ENCODE data around the gene MYZAP. TPM values are rescaled to one million over a fixed set of nuclear protein-coding genes. Genes with fewer than 3 reads are reported as not detected.

MYZAP gene
- total RNA-seq, 1 experiment from 2014 or later, result 6.4 TPM

DNA sequence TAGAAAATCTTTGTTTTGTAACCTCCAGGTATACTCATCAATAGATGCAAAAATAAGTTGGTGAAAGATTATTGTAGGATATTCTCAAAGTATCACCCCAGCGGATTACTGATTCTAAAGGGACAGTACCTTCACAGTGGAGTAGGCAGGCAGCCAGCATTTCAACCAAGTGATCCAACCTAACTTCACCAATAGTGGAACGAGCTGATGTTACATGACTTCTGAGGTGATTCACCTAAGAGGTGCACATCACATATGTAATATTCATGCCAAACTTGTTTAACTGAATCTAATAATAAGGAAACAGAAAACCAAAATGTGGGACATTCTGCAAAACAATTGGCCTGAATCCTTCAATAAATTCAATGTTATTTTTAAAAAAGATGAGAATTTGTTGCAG is 14.3 kb downstream of the MYZAP start:
- no peak overlapping the region for H3K4me3 Mint-ChIP-seq (ENCODE audit: unreplicated experiment)
- H3K9me3 Mint-ChIP-seq (ENCODE audit: unreplicated experiment), result no peaks in the 10 kb centered on the region
- ChIA-PET CTCF (no interaction called here), POLR2A (no interaction called here)
- H3K27me3 Mint-ChIP-seq (ENCODE audit: insufficient read depth, unreplicated experiment), result no peaks in the 10 kb centered on the region
- H3K36me3 Mint-ChIP-seq (ENCODE audit: insufficient read depth, unreplicated experiment), result no peaks in the 10 kb centered on the region
- BruUV-seq (replicated peaks), result no TSS peak
- no peak overlapping the region for H3K27ac Mint-ChIP-seq (ENCODE audit: unreplicated experiment)
- H3K4me3 ChIP-seq (ENCODE audit: low read depth, low read length), result no peak overlapping the region
- no peaks in the 10 kb centered on the region for H3K27me3 ChIP-seq (replicated peaks; ENCODE audit: control insufficient read depth, insufficient read depth, low read length)
- no peak for DNase-seq
- no peaks in the 10 kb centered on the region for H3K36me3 ChIP-seq (ENCODE audit: control insufficient read depth, insufficient read depth, low read length)
- H3K4me1 Mint-ChIP-seq (ENCODE audit: low read depth, unreplicated experiment), result no peaks in the 10 kb centered on the region
- no peaks in the 10 kb centered on the region for H3K4me1 ChIP-seq
- intact Hi-C loops (cut with micrococcal nuclease; ENCODE audit: unreplicated experiment), result no loop called here
- TF ChIP-seq, protein P1, sequence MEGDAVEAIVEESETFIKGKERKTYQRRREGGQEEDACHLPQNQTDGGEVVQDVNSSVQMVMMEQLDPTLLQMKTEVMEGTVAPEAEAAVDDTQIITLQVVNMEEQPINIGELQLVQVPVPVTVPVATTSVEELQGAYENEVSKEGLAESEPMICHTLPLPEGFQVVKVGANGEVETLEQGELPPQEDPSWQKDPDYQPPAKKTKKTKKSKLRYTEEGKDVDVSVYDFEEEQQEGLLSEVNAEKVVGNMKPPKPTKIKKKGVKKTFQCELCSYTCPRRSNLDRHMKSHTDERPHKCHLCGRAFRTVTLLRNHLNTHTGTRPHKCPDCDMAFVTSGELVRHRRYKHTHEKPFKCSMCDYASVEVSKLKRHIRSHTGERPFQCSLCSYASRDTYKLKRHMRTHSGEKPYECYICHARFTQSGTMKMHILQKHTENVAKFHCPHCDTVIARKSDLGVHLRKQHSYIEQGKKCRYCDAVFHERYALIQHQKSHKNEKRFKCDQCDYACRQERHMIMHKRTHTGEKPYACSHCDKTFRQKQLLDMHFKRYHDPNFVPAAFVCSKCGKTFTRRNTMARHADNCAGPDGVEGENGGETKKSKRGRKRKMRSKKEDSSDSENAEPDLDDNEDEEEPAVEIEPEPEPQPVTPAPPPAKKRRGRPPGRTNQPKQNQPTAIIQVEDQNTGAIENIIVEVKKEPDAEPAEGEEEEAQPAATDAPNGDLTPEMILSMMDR (IDR thresholded peaks at IDR 0.05; ENCODE audit: insufficient read depth in 1 of 2, low read depth in 1 of 2, low read length in 1 of 2, severe bottlenecking in 1 of 2, unreplicated experiment in 1 of 2), result no peak
- H3K9me3 ChIP-seq, result no peaks in the 10 kb centered on the region

- TF ChIP-seq, protein P1 (IDR thresholded peaks at IDR 0.05; ENCODE audit: insufficient read depth in 1 of 2, low read depth in 1 of 2, low read length in 1 of 2, severe bottlenecking in 1 of 2, unreplicated experiment in 1 of 2), result no peak
- Mint-ChIP-seq H3K36me3 (ENCODE audit: insufficient read depth, unreplicated experiment) (no peaks in the 10 kb centered on the region), H3K4me1 (ENCODE audit: low read depth, unreplicated experiment) (no peaks in the 10 kb centered on the region), H3K27me3 (ENCODE audit: insufficient read depth, unreplicated experiment) (no peaks in the 10 kb centered on the region), H3K4me3 (ENCODE audit: unreplicated experiment) (no peak overlapping the region), H3K27ac (ENCODE audit: unreplicated experiment) (no peak overlapping the region), H3K9me3 (ENCODE audit: unreplicated experiment) (no peaks in the 10 kb centered on the region)
- intact Hi-C loops (cut with micrococcal nuclease; ENCODE audit: unreplicated experiment), result no loop called here
- Histone ChIP-seq H3K4me1 (no peaks in the 10 kb centered on the region), H3K9me3 (no peaks in the 10 kb centered on the region), H3K36me3 (ENCODE audit: control insufficient read depth, insufficient read depth, low read length) (no peaks in the 10 kb centered on the region), H3K27me3 (replicated peaks; ENCODE audit: control insufficient read depth, insufficient read depth, low read length) (no peaks in the 10 kb centered on the region), H3K4me3 (ENCODE audit: low read depth, low read length) (no peak overlapping the region)
- CTCF ChIA-PET, result interaction anchor here (1.1 kb wide), 1 partner anchor 47 kb away, joined by 4 read pairs; no protein-coding TSS in a partner anchor
- DNase-seq, result no peak
- POLR2A ChIA-PET, result no interaction called here
- no TSS peak for BruUV-seq (replicated peaks)
Measured at GRCh38 chr15:57606816-57607215, 15.1 kb downstream of the MYZAP start.

GRCh38 chr15:57607570-57608000 is 15.9 kb downstream of the MYZAP start:
- intact Hi-C loops (cut with micrococcal nuclease; ENCODE audit: unreplicated experiment), result no loop called here
- H3K27ac Mint-ChIP-seq (ENCODE audit: unreplicated experiment), result no peak overlapping the region
- no peaks in the 10 kb centered on the region for H3K36me3 Mint-ChIP-seq (ENCODE audit: insufficient read depth, unreplicated experiment)
- BruUV-seq (replicated peaks), result no TSS peak
- no peaks in the 10 kb centered on the region for H3K27me3 Mint-ChIP-seq (ENCODE audit: insufficient read depth, unreplicated experiment)
- H3K4me1 Mint-ChIP-seq (ENCODE audit: low read depth, unreplicated experiment), result no peaks in the 10 kb centered on the region
- no peak overlapping the region for H3K4me3 Mint-ChIP-seq (ENCODE audit: unreplicated experiment)
- Histone ChIP-seq H3K9me3 (no peaks in the 10 kb centered on the region), H3K27me3 (replicated peaks; ENCODE audit: control insufficient read depth, insufficient read depth, low read length) (no peaks in the 10 kb centered on the region), H3K4me3 (ENCODE audit: low read depth, low read length) (no peak overlapping the region), H3K4me1 (no peaks in the 10 kb centered on the region), H3K36me3 (ENCODE audit: control insufficient read depth, insufficient read depth, low read length) (no peaks in the 10 kb centered on the region)
- TF ChIP-seq, protein P1 (IDR thresholded peaks at IDR 0.05; ENCODE audit: insufficient read depth in 1 of 2, low read depth in 1 of 2, low read length in 1 of 2, severe bottlenecking in 1 of 2, unreplicated experiment in 1 of 2), result no peak
- peak in 1 of 2 experiments; percentile 58 for DNase-seq
- CTCF ChIA-PET, result interaction anchor here (1.1 kb wide), 1 partner anchor 48 kb away, joined by 4 read pairs; no protein-coding TSS in a partner anchor
- POLR2A ChIA-PET, result no interaction called here
- H3K9me3 Mint-ChIP-seq (ENCODE audit: unreplicated experiment), result no peaks in the 10 kb centered on the region
